DND-41 (cell line): ENCODE results near the gene ATG12.

ENCODE experiments used
- CTCF ChIP-seq: IDR thresholded peaks from 2 replicates; pipeline ENCODE4 v1.5.1; 2012; ENCODE audit warnings: borderline replicate concordance, low read length, moderate library complexity, mild to moderate bottlenecking; ENCODE audit not compliant: poor library complexity, severe bottlenecking; ENCODE audit errors: extremely low read depth
- EZH2 ChIP-seq: IDR thresholded peaks from 3 replicates; pipeline ENCODE4 v1.6.1; 2012; ENCODE audit warnings: borderline replicate concordance, low read depth, mild to moderate bottlenecking, moderate library complexity, low read length, inconsistent platforms; ENCODE audit not compliant: severe bottlenecking

GRCh38 chr5:115842089-115842935 is 947 bp upstream of the ATG12 start:
- TF ChIP-seq CTCF (peak; percentile 26), EZH2 (no peak)
